Stimulated activated naive B cell treated with anti-CD40 and anti-IgM and Interleukin-4, amounts not matched to agents 10 μg/mL and 1 μg/mL and 100 μg/mL, for 72 hours (primary cell): ENCODE measurements around the gene CEP68.

Source experiments
- ATAC-seq, 2 donors: fragments of 150-1000 bp; cut with Tn5 transposase; replicated peaks; 2 replicates each; pipeline ENCODE4 v1.10.0; 2021; ENCODE audit warnings: moderate library complexity in 1 of 2
- DNase-seq: peaks from one replicate; pipeline ENCODE4 v3.0.0; 2021
- H3K27ac Mint-ChIP-seq: one replicate; pipeline ENCODE4 v1.8.0; 2022; ENCODE audit warnings: mild to moderate bottlenecking, mixed read lengths
- H3K27me3 Mint-ChIP-seq, 2 donors: one replicate each; pipeline ENCODE4 v1.8.0; 2022; ENCODE audit warnings: mixed read lengths in 2 of 2
- H3K36me3 Mint-ChIP-seq, 2 donors: one replicate each; pipeline ENCODE4 v1.8.0; 2022; ENCODE audit warnings: mixed read lengths in 2 of 2, mild to moderate bottlenecking in 1 of 2
- H3K4me1 Mint-ChIP-seq, 2 donors: one replicate each; pipeline ENCODE4 v1.8.0; 2022; ENCODE audit warnings: mixed read lengths in 2 of 2, mild to moderate bottlenecking in 1 of 2
- H3K4me3 Mint-ChIP-seq, 2 donors: one replicate each; pipeline ENCODE4 v1.8.0; 2022; ENCODE audit warnings: mild to moderate bottlenecking in 2 of 2, mixed read lengths in 2 of 2, moderate library complexity in 1 of 2
- H3K9me3 Mint-ChIP-seq, 2 donors: one replicate each; pipeline ENCODE4 v1.8.0; 2022; ENCODE audit warnings: mixed read lengths in 2 of 2, mild to moderate bottlenecking in 1 of 2

Gene CEP68

DNA sequence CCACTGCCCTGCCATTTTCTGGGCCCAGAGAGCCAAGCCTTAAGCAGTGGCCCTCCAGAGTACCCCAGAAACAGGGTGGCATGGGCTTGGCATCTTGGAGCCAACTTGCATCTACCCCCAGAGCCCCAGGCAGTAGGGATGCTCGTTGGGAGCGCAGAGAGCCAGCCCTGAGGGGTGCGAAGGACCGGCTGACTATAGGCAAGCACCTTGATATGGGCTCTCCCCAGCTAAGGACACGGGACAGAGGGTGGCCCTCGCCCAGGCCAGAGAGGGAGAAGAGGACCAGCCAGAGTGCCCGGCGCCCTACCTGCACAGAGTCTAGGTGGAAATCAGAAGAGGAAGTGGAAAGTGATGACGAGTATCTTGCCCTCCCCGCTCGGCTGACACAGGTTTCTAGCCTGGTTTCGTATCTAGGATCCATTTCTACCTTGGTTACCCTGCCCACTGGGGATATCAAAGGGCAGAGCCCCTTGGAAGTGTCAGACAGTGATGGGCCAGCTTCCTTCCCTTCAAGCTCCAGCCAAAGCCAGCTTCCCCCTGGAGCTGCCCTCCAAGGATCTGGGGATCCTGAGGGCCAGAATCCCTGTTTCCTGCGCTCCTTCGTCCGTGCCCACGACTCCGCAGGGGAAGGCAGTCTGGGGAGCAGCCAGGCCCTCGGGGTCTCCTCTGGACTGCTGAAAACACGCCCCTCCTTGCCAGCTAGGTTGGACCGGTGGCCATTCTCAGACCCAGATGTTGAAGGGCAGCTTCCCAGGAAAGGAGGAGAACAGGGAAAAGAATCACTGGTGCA, 16.2 kb downstream of the CEP68 start:
- Mint-ChIP-seq H3K27ac (peak overlapping the region; percentile 89), H3K36me3 (peaks cover 42 to 60% of the 10 kb centered on the region in 2 donors), H3K4me3 (peak overlapping the region in 1 of 2 donors; percentile 10), H3K27me3 (no peaks in the 10 kb centered on the region), H3K4me1 (peaks cover 42 to 48% of the 10 kb centered on the region in 2 donors), H3K9me3 (no peaks in the 10 kb centered on the region)
- ATAC-seq (peak; percentile 86 to 87), DNase-seq (peak; percentile 30)

DNA sequence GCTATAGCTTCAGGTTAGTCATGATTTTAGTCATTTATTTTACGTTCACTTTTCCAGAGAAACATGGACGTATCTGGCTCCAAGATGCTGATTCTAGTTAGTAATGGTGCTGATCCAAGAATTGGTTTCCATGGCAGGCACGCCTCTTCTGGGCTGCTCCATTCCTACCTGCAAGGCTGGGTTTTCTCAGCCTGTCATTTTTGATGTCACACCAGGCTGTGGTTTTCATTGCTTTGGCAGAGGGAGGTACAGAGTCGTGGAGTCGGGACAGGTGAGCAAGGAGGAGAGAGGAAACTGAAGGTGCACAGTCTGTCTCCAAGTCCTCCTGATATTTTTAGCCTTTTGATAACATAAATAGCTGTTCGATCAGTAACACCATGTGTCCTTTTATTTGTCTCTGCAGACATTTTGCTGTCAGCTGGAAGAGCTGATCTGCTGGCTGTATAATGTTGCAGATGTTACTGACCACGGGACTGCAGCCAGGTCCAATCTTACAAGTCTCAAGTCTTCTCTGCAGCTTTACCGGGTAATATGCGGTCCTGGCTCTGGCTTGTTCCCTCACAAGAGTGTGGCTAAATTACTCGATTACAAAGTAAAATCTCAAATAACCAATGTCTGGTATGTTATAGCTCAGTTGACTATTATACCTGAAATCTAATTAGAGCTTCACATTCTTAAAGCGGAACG, 17.8 kb downstream of the CEP68 start:
- DNase-seq (no peak), ATAC-seq (no peak)
- no peaks in the 10 kb centered on the region for H3K27me3 Mint-ChIP-seq
- peaks cover 34% of the 10 kb centered on the region in 2 donors for H3K4me1 Mint-ChIP-seq
- H3K4me3 Mint-ChIP-seq: no peak overlapping the region
- H3K36me3 Mint-ChIP-seq: peaks cover 32 to 64% of the 10 kb centered on the region in 2 donors
- H3K9me3 Mint-ChIP-seq: no peaks in the 10 kb centered on the region
- H3K27ac Mint-ChIP-seq: peak overlapping the region; percentile 25

DNA sequence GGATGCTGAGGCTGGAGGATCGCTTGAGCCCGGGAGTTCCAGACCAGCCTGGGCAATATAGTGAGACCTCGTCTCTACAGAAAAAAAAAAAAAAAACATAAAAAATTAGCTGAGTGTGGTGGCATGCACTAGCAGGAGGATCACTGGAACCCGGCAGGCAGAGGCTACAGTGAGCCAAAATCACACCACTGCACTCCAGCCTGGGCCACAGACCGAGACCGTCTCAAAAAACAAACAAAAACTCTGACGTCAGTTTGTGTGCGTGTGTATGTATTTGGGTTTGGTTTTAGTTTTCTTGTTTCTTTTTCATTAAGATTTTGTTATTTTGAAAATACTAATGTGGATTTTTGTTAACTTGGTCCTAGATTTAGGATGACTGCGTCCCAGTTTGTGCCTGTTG, 19.0 kb downstream of the CEP68 start:
- H3K27me3 Mint-ChIP-seq: no peaks in the 10 kb centered on the region
- H3K27ac Mint-ChIP-seq: no peak overlapping the region
- H3K36me3 Mint-ChIP-seq: peaks cover 34 to 69% of the 10 kb centered on the region in 2 donors
- ATAC-seq (no peak), DNase-seq (no peak)
- H3K9me3 Mint-ChIP-seq: no peaks in the 10 kb centered on the region
- no peak overlapping the region for H3K4me3 Mint-ChIP-seq
- H3K4me1 Mint-ChIP-seq: peaks cover 28 to 31% of the 10 kb centered on the region in 2 donors

DNA sequence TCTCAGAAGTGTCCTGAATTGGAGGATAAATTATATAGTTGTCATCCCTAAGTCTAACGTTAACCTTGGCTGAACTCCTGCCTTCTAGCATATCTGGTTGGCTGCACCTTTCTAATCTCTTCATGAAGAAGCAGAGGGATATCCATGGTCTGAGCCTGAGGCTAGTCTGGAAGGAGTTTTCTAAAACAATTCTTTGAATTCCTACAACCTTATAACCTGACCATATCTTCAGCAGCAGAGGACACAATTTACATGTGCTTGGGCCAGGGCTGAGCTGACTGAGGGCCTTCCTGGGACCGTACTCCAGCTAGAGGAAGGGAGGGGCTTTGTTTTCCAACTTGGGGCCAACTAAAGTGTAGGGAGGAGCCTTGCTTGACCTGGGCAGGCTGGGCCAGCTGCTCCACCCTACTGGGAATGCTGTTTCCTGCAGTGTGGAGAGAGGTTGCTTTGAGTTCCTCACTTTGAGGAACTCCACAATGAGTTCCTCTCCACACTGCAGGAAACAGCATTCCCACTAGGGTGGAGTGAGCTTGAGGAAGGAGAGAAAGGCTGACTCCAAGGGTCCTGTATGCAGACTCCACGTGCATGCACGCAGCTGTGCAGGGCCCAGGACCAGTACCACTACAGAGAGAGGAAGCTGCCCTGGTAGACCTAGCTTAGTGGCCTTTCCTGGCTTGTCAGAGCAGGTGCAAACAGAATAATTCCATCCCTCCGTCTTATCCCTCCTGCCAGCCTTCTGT, 19.6 kb downstream of the CEP68 start:
- DNase-seq (no peak), ATAC-seq (no peak)
- H3K4me3 Mint-ChIP-seq: no peak overlapping the region
- peak overlapping the region; percentile 71 for H3K27ac Mint-ChIP-seq
- peaks cover 22 to 26% of the 10 kb centered on the region in 2 donors for H3K4me1 Mint-ChIP-seq
- no peaks in the 10 kb centered on the region for H3K27me3 Mint-ChIP-seq
- H3K9me3 Mint-ChIP-seq: no peaks in the 10 kb centered on the region
- peaks cover 33 to 67% of the 10 kb centered on the region in 2 donors for H3K36me3 Mint-ChIP-seq

DNA sequence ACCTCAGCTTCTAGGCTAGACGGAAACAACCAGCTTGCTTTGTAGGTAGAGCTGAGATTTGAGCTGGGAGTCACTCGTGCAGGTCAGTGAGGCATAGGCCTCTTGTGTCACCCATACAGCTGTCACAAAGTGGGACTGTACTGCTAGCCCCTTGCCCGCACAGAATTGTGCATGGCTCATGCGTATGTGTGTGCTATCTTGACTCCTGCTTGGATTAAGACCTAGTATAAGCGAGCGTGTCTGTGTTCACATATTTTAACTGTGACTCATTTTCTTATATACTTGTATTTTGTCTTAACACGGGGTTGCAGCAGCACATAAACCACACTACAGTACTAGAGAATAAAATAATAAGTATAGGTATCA, 20.1 kb downstream of the CEP68 start:
- ATAC-seq (no peak), DNase-seq (no peak)
- H3K36me3 Mint-ChIP-seq: peaks cover 29 to 61% of the 10 kb centered on the region in 2 donors
- no peak overlapping the region for H3K4me3 Mint-ChIP-seq
- no peaks in the 10 kb centered on the region for H3K9me3 Mint-ChIP-seq
- peak overlapping the region; percentile 71 for H3K27ac Mint-ChIP-seq
- H3K4me1 Mint-ChIP-seq: peaks cover 21 to 23% of the 10 kb centered on the region in 2 donors
- no peaks in the 10 kb centered on the region for H3K27me3 Mint-ChIP-seq

DNA sequence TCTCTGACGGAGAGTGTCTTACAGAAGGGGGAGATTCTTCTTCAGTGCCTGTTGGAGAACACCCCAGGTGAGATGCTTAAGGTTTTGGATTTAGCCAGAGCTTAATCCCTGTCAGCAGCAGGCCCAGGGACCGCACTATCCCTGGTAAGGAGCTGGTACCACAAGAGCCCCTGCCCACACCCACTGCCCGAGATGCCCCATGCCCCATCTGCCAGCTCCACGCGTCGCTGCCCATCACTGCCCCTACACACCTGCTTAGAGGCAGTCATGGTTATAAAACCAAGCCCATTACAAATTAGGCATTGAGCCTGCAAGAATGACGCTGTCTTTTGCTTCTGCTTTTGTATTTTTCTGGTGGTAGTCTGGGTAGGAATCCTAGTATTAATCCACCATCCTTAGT, 21.7 kb downstream of the CEP68 start:
- Mint-ChIP-seq H3K27me3 (no peaks in the 10 kb centered on the region), H3K36me3 (peaks cover 29 to 57% of the 10 kb centered on the region in 2 donors), H3K4me3 (no peak overlapping the region), H3K27ac (peak overlapping the region; percentile 82), H3K9me3 (no peaks in the 10 kb centered on the region), H3K4me1 (peaks cover 12 to 22% of the 10 kb centered on the region in 2 donors)
- no peak for DNase-seq
- ATAC-seq: no peak

DNA sequence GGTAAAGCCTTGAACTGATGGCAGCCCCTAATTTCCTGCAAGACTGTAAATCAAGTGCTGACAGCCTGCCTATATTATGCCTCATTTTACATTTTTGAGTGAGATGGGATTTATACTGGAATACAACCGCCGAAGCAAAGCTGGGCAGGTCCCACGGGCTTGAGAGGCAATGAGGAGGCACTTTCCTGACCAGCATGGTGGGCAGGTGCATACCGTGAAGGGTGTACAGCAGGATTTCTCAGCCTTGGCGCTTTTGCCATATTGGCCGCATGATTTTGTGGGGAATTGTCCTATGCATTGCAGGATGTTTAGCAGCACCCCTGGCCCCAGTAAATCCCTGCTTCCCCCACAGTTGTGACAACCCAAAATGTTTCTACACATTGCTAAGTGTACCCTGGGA, 22.8 kb downstream of the CEP68 start:
- no peak for DNase-seq
- peak overlapping the region; percentile 82 for H3K27ac Mint-ChIP-seq
- H3K4me1 Mint-ChIP-seq: peaks cover 10 to 24% of the 10 kb centered on the region in 2 donors
- H3K36me3 Mint-ChIP-seq: peaks cover 25 to 55% of the 10 kb centered on the region in 2 donors
- no peaks in the 10 kb centered on the region for H3K9me3 Mint-ChIP-seq
- H3K4me3 Mint-ChIP-seq: no peak overlapping the region
- ATAC-seq: no peak
- no peaks in the 10 kb centered on the region for H3K27me3 Mint-ChIP-seq

DNA sequence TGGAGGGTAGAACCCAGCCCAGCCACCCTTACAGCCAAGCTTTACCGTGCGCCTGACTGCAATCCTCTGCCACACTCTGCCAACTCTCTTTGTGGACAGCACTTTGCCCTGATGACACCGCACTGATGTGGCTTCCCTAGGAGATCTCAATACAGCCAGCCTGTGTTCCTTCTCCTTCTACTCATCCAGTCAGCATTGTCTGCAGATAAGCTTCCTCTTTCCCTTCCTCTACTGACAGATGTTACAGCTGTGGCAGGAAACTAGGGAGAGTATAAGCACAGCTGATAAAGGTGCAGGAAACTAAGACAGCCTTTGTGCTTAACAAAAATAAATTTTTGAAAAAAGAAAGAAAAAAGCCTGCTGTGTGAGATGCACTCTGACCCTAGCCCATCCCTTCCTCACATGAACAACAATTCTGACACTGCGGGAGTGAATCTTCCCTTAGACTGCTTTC, 25.0 kb downstream of the CEP68 start:
- Mint-ChIP-seq H3K36me3 (peaks cover 31 to 56% of the 10 kb centered on the region in 2 donors), H3K27me3 (no peaks in the 10 kb centered on the region), H3K4me1 (peaks cover 10 to 24% of the 10 kb centered on the region in 2 donors), H3K4me3 (no peak overlapping the region), H3K27ac (peak overlapping the region; percentile 62), H3K9me3 (no peaks in the 10 kb centered on the region)
- DNase-seq: no peak
- peak; percentile 42 to 51 for ATAC-seq

DNA sequence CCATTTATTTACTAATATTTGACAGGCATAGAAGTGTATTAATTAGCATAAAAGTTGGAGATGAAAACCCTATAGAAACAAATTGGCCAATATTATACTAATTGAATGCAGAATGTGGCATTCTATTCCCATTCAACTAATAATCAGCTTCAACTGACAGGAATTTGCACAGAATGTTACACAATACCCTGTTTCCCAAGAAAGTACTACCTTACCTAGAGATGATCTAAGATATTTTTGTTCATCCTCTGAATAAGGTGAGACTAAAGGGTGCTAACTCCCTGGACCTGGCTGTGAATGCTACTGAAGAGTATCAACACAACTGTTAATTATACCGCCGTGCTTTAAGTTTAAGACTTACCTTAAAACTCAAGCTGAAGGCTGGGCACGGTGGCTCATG, 28.9 kb downstream of the CEP68 start:
- Mint-ChIP-seq H3K27me3 (no peaks in the 10 kb centered on the region), H3K4me3 (no peak overlapping the region), H3K27ac (no peak overlapping the region), H3K4me1 (peaks cover 5 to 24% of the 10 kb centered on the region in 2 donors), H3K36me3 (peaks cover 33 to 44% of the 10 kb centered on the region in 2 donors), H3K9me3 (no peaks in the 10 kb centered on the region)
- ATAC-seq: no peak
- no peak for DNase-seq

DNA sequence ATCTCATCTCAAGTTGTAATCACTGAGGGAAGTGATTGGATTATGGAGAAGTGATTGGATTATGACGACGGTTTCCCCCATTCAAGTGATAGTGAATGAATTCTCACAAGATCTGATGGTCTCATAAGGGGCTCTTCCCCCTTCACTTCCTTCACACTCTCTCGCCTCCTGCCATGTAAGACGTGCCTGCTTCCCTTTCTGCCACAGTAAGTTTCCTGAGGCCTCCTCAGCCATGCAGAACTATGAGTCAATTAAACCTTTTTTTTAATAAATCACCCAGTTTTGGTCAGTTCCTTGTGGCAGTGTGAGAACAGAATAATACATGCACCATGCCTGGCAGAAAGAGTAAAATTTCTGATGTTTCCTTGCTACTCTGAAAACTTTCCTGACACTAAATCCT, 36.6 kb downstream of the CEP68 start:
- ATAC-seq (peak in 1 of 2 donors; percentile 25), DNase-seq (no peak)
- peak overlapping the region; percentile 0 for H3K27ac Mint-ChIP-seq
- H3K9me3 Mint-ChIP-seq: peaks cover 6 to 7% of the 10 kb centered on the region in 2 donors
- H3K36me3 Mint-ChIP-seq: peaks cover 50 to 58% of the 10 kb centered on the region in 2 donors
- no peak overlapping the region for H3K4me3 Mint-ChIP-seq
- H3K27me3 Mint-ChIP-seq: no peaks in the 10 kb centered on the region
- peaks cover 0 to 4% of the 10 kb centered on the region in 2 donors for H3K4me1 Mint-ChIP-seq

DNA sequence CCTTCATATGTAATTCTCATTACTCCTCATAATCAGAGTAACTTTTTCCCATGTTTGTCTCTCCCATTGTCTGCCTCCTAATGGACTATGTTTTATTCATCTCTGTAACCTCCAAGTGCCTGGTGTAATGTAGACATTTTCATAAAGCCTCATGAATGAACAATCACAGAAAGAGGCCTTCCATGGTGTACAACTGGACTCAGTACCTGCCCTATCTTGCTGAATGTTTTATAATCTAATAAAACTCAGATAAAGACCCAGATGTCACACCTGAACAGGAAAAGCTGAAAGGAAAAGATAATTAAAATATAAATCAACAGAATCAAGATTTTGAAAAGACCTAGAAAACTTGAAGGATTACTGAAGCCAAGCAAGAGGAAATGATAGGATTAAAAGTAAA, 37.0 kb downstream of the CEP68 start:
- peaks cover 6 to 7% of the 10 kb centered on the region in 2 donors for H3K9me3 Mint-ChIP-seq
- no peak overlapping the region for H3K4me3 Mint-ChIP-seq
- peaks cover 0 to 4% of the 10 kb centered on the region in 2 donors for H3K4me1 Mint-ChIP-seq
- H3K27me3 Mint-ChIP-seq: no peaks in the 10 kb centered on the region
- ATAC-seq (no peak), DNase-seq (no peak)
- H3K27ac Mint-ChIP-seq: no peak overlapping the region
- H3K36me3 Mint-ChIP-seq: peaks cover 49 to 59% of the 10 kb centered on the region in 2 donors

DNA sequence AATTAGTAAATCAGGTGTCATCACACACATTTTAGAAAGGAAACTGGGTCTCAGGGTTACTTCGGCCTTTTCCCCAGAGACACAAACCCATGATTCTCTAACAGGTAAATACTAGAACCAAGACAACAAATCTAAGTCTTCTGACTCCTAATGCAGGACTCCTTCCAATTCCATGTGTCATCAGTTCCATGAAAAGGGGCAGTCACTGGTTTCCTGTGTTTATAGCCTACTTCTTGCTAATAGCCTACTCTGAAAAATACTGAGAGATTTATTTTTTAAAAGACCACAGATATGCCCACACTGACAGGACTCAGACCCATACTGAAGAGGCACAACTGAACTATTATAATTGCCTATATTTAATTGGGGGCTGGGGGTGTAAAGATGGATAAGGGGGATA, 40.7 kb downstream of the CEP68 start:
- ATAC-seq (no peak), DNase-seq (no peak)
- peaks cover 0 to 6% of the 10 kb centered on the region in 2 donors for H3K4me1 Mint-ChIP-seq
- H3K27ac Mint-ChIP-seq: no peak overlapping the region
- H3K9me3 Mint-ChIP-seq: peaks cover 6 to 7% of the 10 kb centered on the region in 2 donors
- H3K27me3 Mint-ChIP-seq: no peaks in the 10 kb centered on the region
- no peak overlapping the region for H3K4me3 Mint-ChIP-seq
- H3K36me3 Mint-ChIP-seq: peaks cover 42 to 52% of the 10 kb centered on the region in 2 donors

DNA sequence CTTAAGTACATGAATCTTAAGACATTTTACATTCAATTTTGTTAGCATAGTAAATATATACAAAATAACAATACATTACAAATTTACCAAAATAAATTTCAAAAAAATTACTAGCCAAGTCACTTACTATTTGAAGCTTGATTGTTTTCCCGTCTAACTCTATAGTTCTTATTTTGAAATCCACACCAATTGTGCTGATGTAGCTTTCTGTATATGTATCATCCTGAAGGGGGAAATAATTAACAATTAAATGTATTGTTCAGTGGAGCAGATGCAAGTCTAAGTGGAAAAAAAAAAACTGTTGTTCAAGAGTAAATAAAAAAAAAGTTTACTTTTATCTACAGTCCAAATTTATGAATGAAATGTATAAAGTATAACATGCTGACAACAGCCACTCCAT, 41.6 kb downstream of the CEP68 start:
- Mint-ChIP-seq H3K36me3 (peaks cover 38 to 47% of the 10 kb centered on the region in 2 donors), H3K27ac (no peak overlapping the region), H3K4me1 (peaks cover 0 to 5% of the 10 kb centered on the region in 2 donors), H3K9me3 (peaks cover 4 to 5% of the 10 kb centered on the region in 2 donors), H3K27me3 (no peaks in the 10 kb centered on the region), H3K4me3 (no peak overlapping the region)
- no peak for ATAC-seq
- no peak for DNase-seq

DNA sequence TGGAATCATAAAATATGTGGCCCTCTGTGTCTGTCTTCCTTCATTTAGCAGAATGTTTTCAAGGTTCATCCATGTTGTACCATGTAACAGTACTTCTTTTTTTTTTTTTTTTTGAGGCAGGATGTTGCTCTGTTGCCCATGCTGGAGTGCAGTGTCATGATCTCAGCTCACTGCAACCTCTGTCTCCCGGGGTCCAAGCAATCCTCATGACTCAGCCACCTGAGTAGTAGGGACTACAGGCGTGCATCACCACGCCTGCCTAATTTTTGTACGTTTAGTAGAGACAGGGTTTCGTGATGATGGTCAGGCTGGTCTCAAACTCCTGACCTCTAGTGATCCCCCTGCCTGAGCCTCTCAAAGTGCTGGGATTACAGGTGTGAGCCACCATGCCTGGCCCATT, 42.5 kb downstream of the CEP68 start:
- H3K4me3 Mint-ChIP-seq: no peak overlapping the region
- peaks cover 33 to 42% of the 10 kb centered on the region in 2 donors for H3K36me3 Mint-ChIP-seq
- H3K27me3 Mint-ChIP-seq: no peaks in the 10 kb centered on the region
- H3K9me3 Mint-ChIP-seq: no peaks in the 10 kb centered on the region
- H3K4me1 Mint-ChIP-seq: peaks cover 0 to 2% of the 10 kb centered on the region in 2 donors
- no peak for DNase-seq
- ATAC-seq: no peak
- H3K27ac Mint-ChIP-seq: peak overlapping the region; percentile 38
